Nephron progenitor cell (in vitro differentiated cells): ENCODE data around the gene SIGLECL1.

Experiments
- DNase-seq: peaks from one replicate; pipeline ENCODE4 v3.0.0; 2021
- H3K27ac Mint-ChIP-seq: 2 replicates; pipeline ENCODE4 v1.8.0; 2021; ENCODE audit warnings: mild to moderate bottlenecking, moderate library complexity, mixed read lengths
- H3K27me3 Mint-ChIP-seq: 2 replicates; pipeline ENCODE4 v1.8.0; 2021; ENCODE audit warnings: mild to moderate bottlenecking, low read depth, mixed read lengths; ENCODE audit not compliant: poor library complexity
- H3K36me3 Mint-ChIP-seq: 2 replicates; pipeline ENCODE4 v1.8.0; 2021; ENCODE audit warnings: low read depth, mixed read lengths
- H3K4me1 Mint-ChIP-seq: 2 replicates; pipeline ENCODE4 v1.8.0; 2021; ENCODE audit warnings: mixed read lengths
- H3K4me3 Mint-ChIP-seq: 2 replicates; pipeline ENCODE4 v1.8.0; 2021; ENCODE audit warnings: mild to moderate bottlenecking, moderate library complexity, mixed read lengths
- H3K9me3 Mint-ChIP-seq: 2 replicates; pipeline ENCODE4 v1.8.0; 2021; ENCODE audit warnings: mild to moderate bottlenecking, moderate library complexity, mixed read lengths
- TF ChIP-seq, protein P1 (sequence below): fragments of 200-600 bp; sonication (generic); IDR thresholded peaks from 2 replicates; pipeline ENCODE4 v1.5.0; 2021; ENCODE audit warnings: antibody characterized with exemption

Gene SIGLECL1

DNA sequence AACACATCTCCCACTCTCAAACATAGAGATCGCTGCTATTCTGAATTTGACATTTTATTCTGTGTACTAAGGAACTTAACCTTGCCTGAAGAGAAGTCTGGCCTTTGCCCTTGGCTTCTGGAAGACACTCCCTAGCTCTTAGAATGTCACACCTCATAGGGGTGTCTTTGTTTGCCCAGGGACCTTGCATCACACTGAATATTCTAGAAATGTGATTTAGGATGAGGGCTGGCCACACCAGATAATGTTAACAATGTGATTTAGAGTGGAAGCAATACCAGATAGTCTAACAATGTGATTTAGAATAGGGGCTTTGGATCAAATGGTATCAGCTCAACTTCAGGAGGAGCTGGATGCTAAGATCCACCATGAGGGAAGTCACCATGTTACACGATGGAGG, 6.6 kb downstream of the SIGLECL1 start:
- TF ChIP-seq, protein P1, sequence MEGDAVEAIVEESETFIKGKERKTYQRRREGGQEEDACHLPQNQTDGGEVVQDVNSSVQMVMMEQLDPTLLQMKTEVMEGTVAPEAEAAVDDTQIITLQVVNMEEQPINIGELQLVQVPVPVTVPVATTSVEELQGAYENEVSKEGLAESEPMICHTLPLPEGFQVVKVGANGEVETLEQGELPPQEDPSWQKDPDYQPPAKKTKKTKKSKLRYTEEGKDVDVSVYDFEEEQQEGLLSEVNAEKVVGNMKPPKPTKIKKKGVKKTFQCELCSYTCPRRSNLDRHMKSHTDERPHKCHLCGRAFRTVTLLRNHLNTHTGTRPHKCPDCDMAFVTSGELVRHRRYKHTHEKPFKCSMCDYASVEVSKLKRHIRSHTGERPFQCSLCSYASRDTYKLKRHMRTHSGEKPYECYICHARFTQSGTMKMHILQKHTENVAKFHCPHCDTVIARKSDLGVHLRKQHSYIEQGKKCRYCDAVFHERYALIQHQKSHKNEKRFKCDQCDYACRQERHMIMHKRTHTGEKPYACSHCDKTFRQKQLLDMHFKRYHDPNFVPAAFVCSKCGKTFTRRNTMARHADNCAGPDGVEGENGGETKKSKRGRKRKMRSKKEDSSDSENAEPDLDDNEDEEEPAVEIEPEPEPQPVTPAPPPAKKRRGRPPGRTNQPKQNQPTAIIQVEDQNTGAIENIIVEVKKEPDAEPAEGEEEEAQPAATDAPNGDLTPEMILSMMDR, result no peak
- no peaks in the 10 kb centered on the region for H3K36me3 Mint-ChIP-seq
- H3K4me3 Mint-ChIP-seq, result no peak overlapping the region
- peaks cover 28% of the 10 kb centered on the region for H3K27me3 Mint-ChIP-seq
- no peak overlapping the region for H3K27ac Mint-ChIP-seq
- H3K4me1 Mint-ChIP-seq, result peaks cover 5% of the 10 kb centered on the region
- no peak for DNase-seq
- H3K9me3 Mint-ChIP-seq, result peaks cover 1% of the 10 kb centered on the region

GRCh38 chr19:51258165-51259160, 7.6 kb downstream of the SIGLECL1 start:
- peaks cover 5% of the 10 kb centered on the region for H3K4me1 Mint-ChIP-seq
- H3K27me3 Mint-ChIP-seq, result peaks cover 28% of the 10 kb centered on the region
- no peak overlapping the region for H3K27ac Mint-ChIP-seq
- H3K4me3 Mint-ChIP-seq, result no peak overlapping the region
- H3K36me3 Mint-ChIP-seq, result no peaks in the 10 kb centered on the region
- no peaks in the 10 kb centered on the region for H3K9me3 Mint-ChIP-seq
- TF ChIP-seq, protein P1, result no peak
- DNase-seq, result no peak

DNA sequence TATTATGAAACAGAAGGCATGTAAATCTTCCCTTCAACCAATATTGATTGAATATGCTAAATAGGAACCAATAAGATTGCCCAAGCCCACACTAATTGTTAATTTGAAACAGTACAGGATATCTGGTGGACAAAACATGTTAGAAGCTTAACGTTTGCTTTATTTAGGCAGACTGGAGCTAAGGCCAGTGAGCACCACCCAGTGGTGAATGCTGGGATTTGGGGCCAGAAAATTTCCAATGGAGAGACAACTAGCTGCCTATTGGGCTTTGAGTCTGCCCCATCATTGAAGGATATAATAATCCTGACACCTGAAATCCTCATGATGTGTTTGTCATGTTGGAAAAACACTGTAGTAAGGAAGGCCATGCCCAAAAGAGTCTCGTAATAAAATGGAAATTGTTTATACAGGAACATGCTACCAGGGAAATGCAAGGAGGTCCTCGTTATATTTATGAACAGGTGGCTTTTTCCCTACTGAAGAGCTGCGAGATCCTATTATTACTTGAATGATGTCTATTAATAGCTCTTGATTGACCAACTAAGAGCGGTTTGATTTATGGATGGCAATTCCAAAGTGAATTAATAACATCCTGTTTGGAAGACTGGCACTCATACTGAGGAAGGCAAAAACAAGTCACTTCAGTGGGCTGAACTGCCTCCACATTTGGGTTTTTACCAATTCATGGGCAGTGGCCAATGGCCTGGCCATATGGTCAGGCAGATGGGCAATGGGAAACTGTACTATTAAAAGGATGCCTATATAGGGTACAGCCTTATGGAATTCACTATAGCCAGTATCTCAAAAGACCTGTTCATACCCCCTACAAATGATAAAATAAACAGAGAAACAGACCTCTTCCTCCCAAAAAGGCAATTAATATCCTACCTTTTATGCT, 8.7 kb downstream of the SIGLECL1 start:
- Mint-ChIP-seq H3K27ac (no peak overlapping the region), H3K4me3 (no peak overlapping the region), H3K9me3 (no peaks in the 10 kb centered on the region), H3K36me3 (no peaks in the 10 kb centered on the region), H3K27me3 (peaks cover 33% of the 10 kb centered on the region), H3K4me1 (peaks cover 5% of the 10 kb centered on the region)
- TF ChIP-seq, protein P1, result peak; percentile 69
- DNase-seq, result peak; percentile 37

DNA sequence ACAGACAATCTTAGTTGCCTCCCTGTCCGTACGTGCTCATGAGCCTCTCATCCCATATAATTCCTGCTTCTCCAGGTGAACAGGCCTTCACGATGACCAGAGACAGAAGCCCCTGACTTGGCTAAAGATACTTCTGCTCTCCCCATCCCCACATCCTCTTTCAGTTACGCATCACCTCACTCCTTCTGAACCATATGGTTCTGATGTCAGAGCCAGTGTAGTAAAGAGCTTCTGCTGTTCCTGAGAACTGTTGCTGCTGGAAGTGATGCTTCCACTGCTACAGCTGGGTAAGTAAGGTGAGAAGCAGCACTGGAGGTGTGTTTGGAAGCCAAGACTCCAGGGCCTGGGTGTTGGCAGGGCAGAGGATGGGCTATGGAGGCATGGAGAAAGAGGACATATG, 12.9 kb downstream of the SIGLECL1 start:
- no peak overlapping the region for H3K27ac Mint-ChIP-seq
- TF ChIP-seq, protein P1, result no peak
- no peak for DNase-seq
- H3K4me1 Mint-ChIP-seq, result no peaks in the 10 kb centered on the region
- no peaks in the 10 kb centered on the region for H3K36me3 Mint-ChIP-seq
- H3K9me3 Mint-ChIP-seq, result no peaks in the 10 kb centered on the region
- no peak overlapping the region for H3K4me3 Mint-ChIP-seq
- H3K27me3 Mint-ChIP-seq, result peaks cover 29% of the 10 kb centered on the region

GRCh38 chr19:51271067-51271466, 20.2 kb downstream of the SIGLECL1 start:
- no peaks in the 10 kb centered on the region for H3K9me3 Mint-ChIP-seq
- H3K27me3 Mint-ChIP-seq, result peaks cover 6% of the 10 kb centered on the region
- no peak overlapping the region for H3K4me3 Mint-ChIP-seq
- no peaks in the 10 kb centered on the region for H3K4me1 Mint-ChIP-seq
- no peak for DNase-seq
- H3K36me3 Mint-ChIP-seq, result no peaks in the 10 kb centered on the region
- no peak overlapping the region for H3K27ac Mint-ChIP-seq
- TF ChIP-seq, protein P1, result no peak
